IPS-18a (cell line): ENCODE measurements around the gene ABCA6.

Source experiments
- H3K27ac ChIP-seq: one replicate; pipeline ENCODE4 v1.5.1; 2013; ENCODE audit warnings: low read length
- H3K27me3 ChIP-seq: one replicate; pipeline ENCODE4 v1.6.1; 2013; ENCODE audit warnings: mild to moderate bottlenecking, low read length; ENCODE audit not compliant: control insufficient read depth, insufficient read depth
- H3K36me3 ChIP-seq: one replicate; pipeline ENCODE4 v1.6.1; 2013; ENCODE audit warnings: low read depth, low read length; ENCODE audit not compliant: control insufficient read depth
- H3K4me1 ChIP-seq: one replicate; pipeline ENCODE4 v1.6.1; 2013; ENCODE audit warnings: low read depth, low read length; ENCODE audit not compliant: control insufficient read depth
- H3K4me3 ChIP-seq: one replicate; pipeline ENCODE4 v1.5.1; 2013; ENCODE audit warnings: low read length
- H3K9ac ChIP-seq: one replicate; pipeline ENCODE4 v1.6.1; 2013; ENCODE audit warnings: mild to moderate bottlenecking, low read length, moderate library complexity
- H3K9me3 ChIP-seq: one replicate; pipeline ENCODE4 v1.6.1; 2013; ENCODE audit warnings: low read depth, low read length; ENCODE audit not compliant: control insufficient read depth

Gene ABCA6

GRCh38 chr17:69057280-69057679, 84.4 kb downstream of the ABCA6 start:
- H3K4me3 ChIP-seq = no peak overlapping the region
- no peak overlapping the region for H3K27ac ChIP-seq
- H3K36me3 ChIP-seq = no peaks in the 10 kb centered on the region
- no peaks in the 10 kb centered on the region for H3K4me1 ChIP-seq
- no peak overlapping the region for H3K9ac ChIP-seq
- no peaks in the 10 kb centered on the region for H3K27me3 ChIP-seq
- H3K9me3 ChIP-seq = no peaks in the 10 kb centered on the region

- H3K9me3 ChIP-seq = no peaks in the 10 kb centered on the region
- no peak overlapping the region for H3K27ac ChIP-seq
- H3K4me3 ChIP-seq = no peak overlapping the region
- H3K27me3 ChIP-seq = no peaks in the 10 kb centered on the region
- H3K36me3 ChIP-seq = no peaks in the 10 kb centered on the region
- no peaks in the 10 kb centered on the region for H3K4me1 ChIP-seq
- no peak overlapping the region for H3K9ac ChIP-seq
These were observed 85.4 kb downstream of the ABCA6 start for GRCh38 chr17:69056179-69056823.

GRCh38 chr17:69055334-69055733, 86.4 kb downstream of the ABCA6 start:
- no peak overlapping the region for H3K27ac ChIP-seq
- no peak overlapping the region for H3K4me3 ChIP-seq
- no peak overlapping the region for H3K9ac ChIP-seq
- no peaks in the 10 kb centered on the region for H3K9me3 ChIP-seq
- H3K36me3 ChIP-seq = no peaks in the 10 kb centered on the region
- no peaks in the 10 kb centered on the region for H3K4me1 ChIP-seq
- H3K27me3 ChIP-seq = no peaks in the 10 kb centered on the region

- no peaks in the 10 kb centered on the region for H3K27me3 ChIP-seq
- no peaks in the 10 kb centered on the region for H3K4me1 ChIP-seq
- no peaks in the 10 kb centered on the region for H3K36me3 ChIP-seq
- H3K4me3 ChIP-seq = no peak overlapping the region
- no peak overlapping the region for H3K27ac ChIP-seq
- no peak overlapping the region for H3K9ac ChIP-seq
- no peaks in the 10 kb centered on the region for H3K9me3 ChIP-seq
These were observed 90.5 kb downstream of the ABCA6 start for GRCh38 chr17:69050999-69051775.

- Histone ChIP-seq H3K36me3 (no peaks in the 10 kb centered on the region), H3K9ac (no peak overlapping the region), H3K27ac (no peak overlapping the region), H3K4me3 (no peak overlapping the region), H3K9me3 (no peaks in the 10 kb centered on the region), H3K27me3 (no peaks in the 10 kb centered on the region), H3K4me1 (no peaks in the 10 kb centered on the region)
These were observed 93.1 kb downstream of the ABCA6 start for GRCh38 chr17:69048634-69049033.

GRCh38 chr17:69047368-69048263, 94.1 kb downstream of the ABCA6 start:
- no peaks in the 10 kb centered on the region for H3K4me1 ChIP-seq
- H3K9ac ChIP-seq = no peak overlapping the region
- H3K27me3 ChIP-seq = no peaks in the 10 kb centered on the region
- H3K9me3 ChIP-seq = no peaks in the 10 kb centered on the region
- H3K36me3 ChIP-seq = no peaks in the 10 kb centered on the region
- no peak overlapping the region for H3K27ac ChIP-seq
- no peak overlapping the region for H3K4me3 ChIP-seq

- H3K9me3 ChIP-seq = no peaks in the 10 kb centered on the region
- no peak overlapping the region for H3K4me3 ChIP-seq
- H3K4me1 ChIP-seq = no peaks in the 10 kb centered on the region
- no peaks in the 10 kb centered on the region for H3K36me3 ChIP-seq
- H3K27ac ChIP-seq = no peak overlapping the region
- H3K27me3 ChIP-seq = no peaks in the 10 kb centered on the region
- no peak overlapping the region for H3K9ac ChIP-seq
These were observed 95.4 kb downstream of the ABCA6 start for GRCh38 chr17:69046121-69046807.

- no peaks in the 10 kb centered on the region for H3K9me3 ChIP-seq
- no peaks in the 10 kb centered on the region for H3K27me3 ChIP-seq
- no peak overlapping the region for H3K9ac ChIP-seq
- no peaks in the 10 kb centered on the region for H3K4me1 ChIP-seq
- H3K36me3 ChIP-seq = no peaks in the 10 kb centered on the region
- H3K4me3 ChIP-seq = no peak overlapping the region
- H3K27ac ChIP-seq = no peak overlapping the region
These were observed 96.0 kb downstream of the ABCA6 start for GRCh38 chr17:69045646-69046045.

- H3K27ac ChIP-seq = no peak overlapping the region
- H3K4me3 ChIP-seq = no peak overlapping the region
- H3K4me1 ChIP-seq = no peaks in the 10 kb centered on the region
- H3K27me3 ChIP-seq = no peaks in the 10 kb centered on the region
- no peaks in the 10 kb centered on the region for H3K9me3 ChIP-seq
- H3K9ac ChIP-seq = no peak overlapping the region
- no peaks in the 10 kb centered on the region for H3K36me3 ChIP-seq
These were observed 97.3 kb downstream of the ABCA6 start for GRCh38 chr17:69044371-69044770.

- Histone ChIP-seq H3K4me1 (no peaks in the 10 kb centered on the region), H3K27ac (no peak overlapping the region), H3K4me3 (no peak overlapping the region), H3K9me3 (no peaks in the 10 kb centered on the region), H3K27me3 (no peaks in the 10 kb centered on the region), H3K9ac (no peak overlapping the region), H3K36me3 (no peaks in the 10 kb centered on the region)
These were observed 98.5 kb downstream of the ABCA6 start for GRCh38 chr17:69043098-69043734.

- H3K9me3 ChIP-seq = no peaks in the 10 kb centered on the region
- H3K36me3 ChIP-seq = no peaks in the 10 kb centered on the region
- H3K4me3 ChIP-seq = no peak overlapping the region
- no peaks in the 10 kb centered on the region for H3K27me3 ChIP-seq
- H3K4me1 ChIP-seq = no peaks in the 10 kb centered on the region
- no peak overlapping the region for H3K9ac ChIP-seq
- no peak overlapping the region for H3K27ac ChIP-seq
These were observed 99.4 kb downstream of the ABCA6 start for GRCh38 chr17:69042308-69042707.
